ENCODE measurements around the gene UBR1. TPM values are rescaled to one million over a fixed set of nuclear protein-coding genes. Genes with fewer than 3 reads are reported as not detected.
"Not testable (repeated sequence)": the region's sequence is repeated elsewhere in the genome, so short reads cannot be mapped to it uniquely, and the experiment has no call there.

The UBR1 gene
- total RNA-seq, 4 donors from 2014 or later, result 23.8 to 56.9 (median 34.0) TPM

DNA sequence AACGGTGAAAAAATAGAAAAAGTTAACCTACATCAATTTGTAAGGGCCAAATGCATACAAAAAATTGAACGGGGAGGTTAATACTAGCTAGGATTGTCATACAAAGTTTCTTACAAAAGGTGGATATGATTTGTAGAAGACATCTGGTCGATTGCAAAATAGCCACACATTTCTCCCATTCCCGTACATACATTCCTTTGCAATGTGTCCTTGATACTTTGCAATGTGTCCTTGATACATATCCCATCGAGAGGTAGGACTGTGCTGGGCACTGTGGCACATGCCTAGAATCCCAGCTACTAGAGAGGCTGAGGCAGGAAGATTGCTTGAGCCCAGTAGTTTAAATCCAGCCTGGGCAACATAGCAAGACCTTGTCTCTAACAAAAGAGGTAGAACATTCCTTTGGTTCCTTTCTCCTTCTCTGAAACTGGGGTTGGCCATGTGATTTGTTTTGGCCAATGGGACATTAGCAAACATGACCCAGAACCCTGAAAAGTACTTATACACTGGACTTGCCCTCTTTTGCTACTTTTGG is 194.7 kb downstream of the UBR1 start:
- no peaks in the 10 kb centered on the region for H3K36me3 ChIP-seq
- DNase-seq, result no peak
- H3K4me1 ChIP-seq, result no peaks in the 10 kb centered on the region
- H3K9me3 ChIP-seq, result no peaks in the 10 kb centered on the region
- no peak overlapping the region for H3K27ac ChIP-seq
- no peaks in the 10 kb centered on the region for H3K27me3 ChIP-seq
- no peak for TF ChIP-seq CTCF (IDR thresholded peaks at IDR 0.05)
- no peak for TF ChIP-seq POLR2A (IDR thresholded peaks at IDR 0.05)
- H3K4me3 ChIP-seq, result no peak overlapping the region

- no peak for TF ChIP-seq POLR2A (IDR thresholded peaks at IDR 0.05)
- no peak for TF ChIP-seq CTCF (IDR thresholded peaks at IDR 0.05)
- no peak overlapping the region for H3K4me3 ChIP-seq
- no peaks in the 10 kb centered on the region for H3K36me3 ChIP-seq
- H3K9me3 ChIP-seq, result no peaks in the 10 kb centered on the region
- H3K27ac ChIP-seq, result no peak overlapping the region
- no peaks in the 10 kb centered on the region for H3K27me3 ChIP-seq
- DNase-seq, result no peak
- no peaks in the 10 kb centered on the region for H3K4me1 ChIP-seq
These were observed 197.3 kb downstream of the UBR1 start for GRCh38 chr15:42908538-42908937.

DNA sequence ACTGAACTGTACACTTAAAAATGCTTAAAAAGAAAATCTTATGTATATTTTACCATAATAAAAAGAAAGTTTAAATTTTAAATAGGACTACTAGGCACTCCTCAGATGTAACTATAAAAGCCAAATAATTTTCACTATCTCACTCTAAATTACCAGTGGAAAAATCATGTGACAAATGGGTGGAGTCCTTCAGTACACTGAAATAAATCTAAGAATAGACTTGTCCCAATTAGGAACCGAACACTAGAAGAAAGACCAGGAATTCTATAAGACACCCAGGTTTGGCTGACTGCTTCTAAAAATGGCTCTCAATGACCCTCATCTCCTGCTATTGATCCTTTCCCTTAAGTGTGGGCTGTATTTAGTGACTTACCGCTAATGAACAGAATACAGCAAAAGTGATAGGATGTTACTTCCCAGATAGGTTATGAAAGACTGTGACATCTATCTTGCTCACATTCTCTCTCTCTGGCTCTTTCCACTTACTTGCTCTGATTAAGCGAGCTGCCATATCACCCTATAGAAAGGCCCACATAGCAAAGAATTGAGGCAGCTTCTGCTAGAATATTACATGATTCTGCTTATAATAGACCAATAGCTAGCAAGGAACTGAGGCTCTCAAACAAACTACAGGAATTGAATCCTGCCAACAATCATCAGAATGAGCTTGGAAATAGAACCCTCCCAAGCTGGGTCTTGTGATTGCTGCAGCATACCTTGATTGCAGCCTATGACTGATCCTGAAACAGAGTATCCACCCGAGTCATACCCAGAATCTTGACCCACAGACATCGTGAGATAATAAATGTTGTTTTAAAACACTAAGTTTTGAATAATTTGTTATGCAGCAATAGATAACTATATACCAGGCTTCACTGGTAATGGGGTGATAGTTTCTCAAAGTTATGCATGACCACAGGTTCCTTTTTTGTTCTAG is 202.2 kb downstream of the UBR1 start:
- H3K27ac ChIP-seq, result no peak overlapping the region
- H3K4me1 ChIP-seq, result no peaks in the 10 kb centered on the region
- H3K9me3 ChIP-seq, result no peaks in the 10 kb centered on the region
- H3K4me3 ChIP-seq, result no peak overlapping the region
- TF ChIP-seq POLR2A (IDR thresholded peaks at IDR 0.05) (no peak), CTCF (IDR thresholded peaks at IDR 0.05) (no peak)
- no peak for DNase-seq
- H3K27me3 ChIP-seq, result no peaks in the 10 kb centered on the region
- no peaks in the 10 kb centered on the region for H3K36me3 ChIP-seq

DNA sequence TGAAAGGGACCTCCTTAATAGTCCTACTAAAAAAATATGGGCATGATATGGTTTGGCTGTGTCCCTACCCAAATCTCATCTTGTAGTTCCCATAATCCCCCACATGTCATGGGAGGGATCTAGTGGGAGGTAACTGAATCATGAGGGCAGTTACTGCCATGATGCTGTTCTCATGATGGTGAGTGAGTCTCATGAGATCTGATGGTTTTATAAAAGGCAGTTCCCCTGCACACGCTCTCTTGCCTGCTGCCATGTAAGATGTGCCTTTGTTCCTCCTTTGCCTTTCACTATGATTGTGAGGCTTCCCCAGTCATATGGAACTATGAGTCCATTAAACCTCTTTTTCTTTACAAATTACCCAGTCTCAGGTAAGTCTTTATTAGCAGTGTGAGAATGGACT is 211.9 kb downstream of the UBR1 start:
- H3K27ac ChIP-seq, H3K36me3 ChIP-seq: not testable (repeated sequence)

More for the DNA sequence above, 211.9 kb downstream of the UBR1 start:
- not testable (repeated sequence) for H3K4me3 ChIP-seq, H3K9me3 ChIP-seq, H3K4me1 ChIP-seq, DNase-seq, H3K27me3 ChIP-seq

Small RNA genes within 50 kb of the gene (small RNA-seq; reads per million reads assigned to genes)
- 0 reads per million in 2 donors for gene AC068724.2

Other genes starting within 250 kb of the UBR1 start
- 10 to 100 TPM in 3 of 4 donors, 1 to 10 TPM in 1; 4.7 to 21.5 (median 13.3) TPM for gene TTBK2, start 185.3 kb downstream of the UBR1 start, total RNA-seq
- 10 to 100 TPM; 43.3 to 87.5 (median 57.0) TPM for gene TMEM62, start 27.5 kb upstream of the UBR1 start, total RNA-seq
- gene CCNDBP1, start 79.4 kb upstream of the UBR1 start, total RNA-seq, result 10 to 100 TPM; 73.0 to 95.1 (median 83.5) TPM
- gene EPB42, start 115.0 kb upstream of the UBR1 start, total RNA-seq, result not detected
- not detected for gene TGM5, start 160.9 kb upstream of the UBR1 start, total RNA-seq
- not detected for gene TGM7, start 196.2 kb upstream of the UBR1 start, total RNA-seq
- gene LCMT2, start 224.5 kb upstream of the UBR1 start, total RNA-seq, result 1 to 10 TPM; 2.8 to 5.1 (median 3.6) TPM

Measured in Peyer's patch (tissue), 4 donors.